ENCODE measurements around the gene SRCAP. TPM values are rescaled to one million over a fixed set of nuclear protein-coding genes. Genes with fewer than 3 reads are reported as not detected.

The SRCAP gene
- total and polyA plus RNA-seq, 7 donors = 2.4 to 39.1 (median 14.3) TPM

GRCh38 chr16:30656974-30657865, 41.8 kb upstream of the SRCAP start:
- no peak for DNase-seq
- intact Hi-C loops (cut with DNase I) = loop anchor here (2.0 to 10.0 kb wide), 4 partner anchors 130 to 842 kb away; partner anchors contain the start of genes FBXL19, PAGR1, PRRT2 and TBX6
- TF ChIP-seq POLR2AphosphoS5 (IDR thresholded peaks at IDR 0.05) (peak in 2 of 4 donors; percentile 32 to 41), EP300 (IDR thresholded peaks at IDR 0.05) (no peak), CTCF (IDR thresholded peaks at IDR 0.05) (no peak), POLR2A (IDR thresholded peaks at IDR 0.05) (peak in 1 of 2 donors; percentile 10)
- H3K36me3 ChIP-seq = peaks cover 20 to 63% (median 51%) of the 10 kb centered on the region in 4 donors
- H3K27me3 ChIP-seq = no peaks in the 10 kb centered on the region
- H3K4me3 ChIP-seq = peak overlapping the region; percentile 13 to 96 (median 37)
- H3K27ac ChIP-seq = peak overlapping the region; percentile 83 to 97 (median 94)
- peaks cover 0 to 58% (median 55%) of the 10 kb centered on the region in 4 donors for H3K4me1 ChIP-seq
- WGBS, 2 donors = 24 to 36% methylated on average over 32 of the region's 32 CpGs
- no peaks in the 10 kb centered on the region for H3K9me3 ChIP-seq

- TF ChIP-seq EP300 (IDR thresholded peaks at IDR 0.05) (peak in 2 of 4 donors; percentile 49 to 52), POLR2AphosphoS5 (IDR thresholded peaks at IDR 0.05) (peak; percentile 91 to 96 (median 95)), CTCF (IDR thresholded peaks at IDR 0.05) (peak in 3 of 4 experiments; percentile 8 to 66 (median 38)), POLR2A (IDR thresholded peaks at IDR 0.05) (peak; percentile 78 to 94)
- Histone ChIP-seq H3K27ac (peak within 1 kb of the TSS; percentile 96 to 98 (median 97)), H3K4me1 (peaks cover 0 to 58% (median 53%) of the 10 kb centered on the region in 4 donors), H3K36me3 (peaks cover 29 to 63% (median 52%) of the 10 kb centered on the region in 4 donors), H3K9me3 (no peaks in the 10 kb centered on the region), H3K27me3 (no peaks in the 10 kb centered on the region), H3K4me3 (peak within 1 kb of the TSS; percentile 91 to 99 (median 97))
- peak; percentile 100 for DNase-seq
- 0 to 1% methylated on average over 86 of the region's 86 CpGs for WGBS, 2 donors
- intact Hi-C loops (cut with DNase I) = loop anchor here (2.0 to 10.0 kb wide), 5 partner anchors 87 to 843 kb away; partner anchors contain the start of genes FBXL19, PAGR1, PRRT2 and TBX6
These were observed 40.9 kb upstream of the SRCAP start, which contains the start of gene FBRS for GRCh38 chr16:30657866-30658730. FBRS (plus strand) TSS chr16:30658431; CDS start chr16:30659519, 1,088 bp downstream.

- peak; percentile 94 for DNase-seq
- 0% methylated on average over 64 of the region's 64 CpGs for WGBS, 2 donors
- TF ChIP-seq POLR2AphosphoS5 (IDR thresholded peaks at IDR 0.05) = peak in 2 of 4 donors; percentile 11 to 24
- no peak for TF ChIP-seq CTCF (IDR thresholded peaks at IDR 0.05)
- no peak for TF ChIP-seq EP300 (IDR thresholded peaks at IDR 0.05)
- peak overlapping the region; percentile 96 to 98 (median 97) for H3K27ac ChIP-seq
- intact Hi-C loops (cut with DNase I) = loop anchor here (1.0 to 10.0 kb wide), 5 partner anchors 39 to 844 kb away; partner anchors contain the start of genes FBXL19, PAGR1, PRRT2 and TBX6
- no peaks in the 10 kb centered on the region for H3K27me3 ChIP-seq
- H3K36me3 ChIP-seq = peaks cover 27 to 63% (median 53%) of the 10 kb centered on the region in 4 donors
- peaks cover 0 to 57% (median 51%) of the 10 kb centered on the region in 4 donors for H3K4me1 ChIP-seq
- H3K9me3 ChIP-seq = no peaks in the 10 kb centered on the region
- H3K4me3 ChIP-seq = peak overlapping the region; percentile 91 to 99 (median 97)
These were observed 40.1 kb upstream of the SRCAP start for GRCh38 chr16:30658731-30659506.

All from sigmoid colon (tissue), 7 donors.